ENCODE measurements around the gene TEX13B.

The TEX13B gene, protein sequence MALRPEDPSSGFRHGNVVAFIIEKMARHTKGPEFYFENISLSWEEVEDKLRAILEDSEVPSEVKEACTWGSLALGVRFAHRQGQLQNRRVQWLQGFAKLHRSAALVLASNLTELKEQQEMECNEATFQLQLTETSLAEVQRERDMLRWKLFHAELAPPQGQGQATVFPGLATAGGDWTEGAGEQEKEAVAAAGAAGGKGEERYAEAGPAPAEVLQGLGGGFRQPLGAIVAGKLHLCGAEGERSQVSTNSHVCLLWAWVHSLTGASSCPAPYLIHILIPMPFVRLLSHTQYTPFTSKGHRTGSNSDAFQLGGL

DNA sequence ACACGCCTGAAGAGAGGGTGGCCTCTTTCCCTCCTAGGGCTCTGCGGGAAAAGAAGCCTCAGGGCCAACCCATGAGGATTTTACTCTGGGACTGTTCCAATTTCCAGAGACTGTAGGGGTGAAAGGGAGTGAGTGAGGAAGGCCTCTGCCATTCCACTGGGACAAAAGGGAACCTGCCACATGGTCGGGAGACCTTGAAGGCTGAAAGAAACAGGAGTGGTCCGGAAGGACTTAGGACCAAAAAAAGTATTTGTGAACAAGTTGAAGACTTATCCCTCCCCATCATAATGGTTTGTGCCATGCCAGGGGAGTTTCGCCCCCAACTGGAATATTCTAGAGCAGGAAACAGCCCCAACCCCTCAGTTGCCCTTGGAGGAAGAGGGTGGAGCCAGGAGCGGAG lies at the start of gene TEX13B:
TEX13B (minus strand) TSS at position 15 of the 400 bp plus-strand sequence. CDS start 243 bp downstream, outside the sequence.
- ChIA-PET POLR2A (no interaction called here), CTCF (no interaction called here)
- TF ChIP-seq, protein P1, sequence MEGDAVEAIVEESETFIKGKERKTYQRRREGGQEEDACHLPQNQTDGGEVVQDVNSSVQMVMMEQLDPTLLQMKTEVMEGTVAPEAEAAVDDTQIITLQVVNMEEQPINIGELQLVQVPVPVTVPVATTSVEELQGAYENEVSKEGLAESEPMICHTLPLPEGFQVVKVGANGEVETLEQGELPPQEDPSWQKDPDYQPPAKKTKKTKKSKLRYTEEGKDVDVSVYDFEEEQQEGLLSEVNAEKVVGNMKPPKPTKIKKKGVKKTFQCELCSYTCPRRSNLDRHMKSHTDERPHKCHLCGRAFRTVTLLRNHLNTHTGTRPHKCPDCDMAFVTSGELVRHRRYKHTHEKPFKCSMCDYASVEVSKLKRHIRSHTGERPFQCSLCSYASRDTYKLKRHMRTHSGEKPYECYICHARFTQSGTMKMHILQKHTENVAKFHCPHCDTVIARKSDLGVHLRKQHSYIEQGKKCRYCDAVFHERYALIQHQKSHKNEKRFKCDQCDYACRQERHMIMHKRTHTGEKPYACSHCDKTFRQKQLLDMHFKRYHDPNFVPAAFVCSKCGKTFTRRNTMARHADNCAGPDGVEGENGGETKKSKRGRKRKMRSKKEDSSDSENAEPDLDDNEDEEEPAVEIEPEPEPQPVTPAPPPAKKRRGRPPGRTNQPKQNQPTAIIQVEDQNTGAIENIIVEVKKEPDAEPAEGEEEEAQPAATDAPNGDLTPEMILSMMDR (IDR thresholded peaks at IDR 0.05; ENCODE audit: control extremely low read depth, extremely low read depth, low read depth, missing control alignments): no peak
- no peak for DNase-seq (ENCODE audit: extremely low spot score)

DNA sequence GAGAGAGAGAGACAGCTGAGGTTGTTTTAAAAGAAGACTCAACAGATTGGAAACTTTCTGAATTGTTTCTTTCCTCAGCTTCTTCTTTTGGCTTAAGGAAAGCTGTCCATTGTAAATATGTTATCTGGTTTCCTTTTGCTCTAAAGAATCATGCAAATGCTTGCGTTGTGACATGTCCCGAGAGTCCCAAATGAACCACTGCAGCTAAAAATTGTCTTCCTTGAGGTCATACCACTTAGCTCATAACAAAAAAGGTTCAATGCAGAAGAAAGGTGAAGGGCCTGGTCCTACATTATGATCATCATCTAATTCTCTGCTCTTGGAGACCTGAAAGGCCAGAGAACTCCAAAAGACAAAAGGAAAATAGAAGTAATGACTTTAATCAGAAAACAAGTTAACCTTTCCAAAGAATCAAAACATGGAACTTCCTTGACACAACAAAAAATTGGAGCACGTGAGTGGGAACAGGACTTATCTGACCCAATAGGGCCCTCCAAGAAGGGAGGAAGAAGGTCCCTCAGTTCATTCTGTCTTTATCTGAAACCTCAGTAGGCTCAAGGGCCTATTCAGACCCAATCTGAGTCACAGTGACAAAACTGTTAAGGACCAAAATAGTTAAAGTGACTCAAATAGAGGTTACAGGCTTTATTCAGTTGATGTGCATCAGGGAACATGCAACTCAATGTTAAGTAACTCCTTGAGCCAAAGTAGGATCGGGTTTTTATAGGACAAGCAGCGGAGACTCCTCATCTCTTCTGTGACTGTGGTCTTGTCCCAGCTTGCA lies 48.0 kb upstream of the TEX13B start:
- CTCF ChIA-PET: interaction anchor here (1.0 kb wide), 2 partner anchors 9 to 10 kb away, joined by 3 read pairs; no protein-coding TSS in a partner anchor

DNA sequence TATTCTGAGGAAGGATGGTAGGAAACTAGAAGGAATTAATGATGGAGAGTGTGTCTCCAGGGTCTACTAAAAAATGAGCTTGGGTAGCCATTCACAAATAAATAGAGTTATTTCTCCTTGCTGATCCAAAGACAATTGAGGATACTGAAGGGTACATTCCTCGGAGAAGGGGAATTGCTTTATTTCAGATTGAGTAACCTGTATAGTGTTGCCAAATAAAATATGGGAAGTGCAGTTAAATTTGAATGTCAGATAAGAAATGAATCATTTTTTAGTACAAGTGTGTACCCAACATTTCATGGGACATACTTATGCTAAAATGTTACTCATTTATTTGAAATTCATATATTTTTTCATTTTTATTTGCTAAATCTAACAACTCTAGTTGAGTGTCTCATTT lies 46.7 kb upstream of the TEX13B start:
- POLR2A ChIA-PET: no interaction called here
- no peak for DNase-seq (ENCODE audit: extremely low spot score)
- TF ChIP-seq, protein P1 (IDR thresholded peaks at IDR 0.05; ENCODE audit: control extremely low read depth, extremely low read depth, low read depth, missing control alignments): no peak
- CTCF ChIA-PET: interaction anchor here (1.2 kb wide), 1 partner anchor 111 kb away, joined by 3 read pairs; no protein-coding TSS in a partner anchor

More for the DNA sequence above, 48.0 kb upstream of the TEX13B start:
- TF ChIP-seq, protein P1 (IDR thresholded peaks at IDR 0.05; ENCODE audit: control extremely low read depth, extremely low read depth, low read depth, missing control alignments): no peak
- POLR2A ChIA-PET: no interaction called here
- no peak for DNase-seq (ENCODE audit: extremely low spot score)

DNA sequence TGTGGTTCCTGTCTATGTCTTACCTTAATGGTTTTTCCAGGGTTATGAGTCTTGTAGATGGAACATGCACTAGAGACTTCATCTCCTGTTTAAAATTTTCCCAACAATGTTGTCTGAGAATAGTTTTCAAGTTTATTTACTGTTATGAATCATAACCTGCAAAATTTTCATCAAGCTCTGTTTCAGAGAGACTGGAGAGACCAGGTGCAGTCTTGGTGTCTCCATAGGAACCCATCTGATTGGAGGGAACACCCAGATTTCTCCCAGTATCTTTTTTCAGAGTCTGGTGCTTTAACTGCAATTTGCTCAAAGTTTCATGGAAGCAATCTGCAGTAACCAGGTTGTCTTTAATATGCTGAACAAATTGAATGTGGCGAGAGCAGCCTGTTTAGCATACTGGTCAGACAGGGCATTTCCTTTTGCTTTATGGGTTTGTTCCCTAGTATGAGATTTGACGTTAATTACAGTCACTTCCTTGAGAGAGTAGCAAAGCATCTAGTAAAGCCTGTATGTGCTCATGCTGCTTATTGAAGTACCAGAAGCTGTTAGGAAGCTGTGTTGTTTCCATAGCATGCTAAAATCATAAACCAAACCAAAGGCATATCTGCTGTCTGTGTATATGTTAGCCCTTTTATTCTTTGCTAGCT lies 43.9 kb upstream of the TEX13B start:
- CTCF ChIA-PET: interaction anchor here (1.2 to 1.5 kb wide), 2 partner anchors 25 to 45 kb away, joined by 3 read pairs; no protein-coding TSS in a partner anchor
- POLR2A ChIA-PET: no interaction called here
- DNase-seq (ENCODE audit: extremely low spot score): no peak
- TF ChIP-seq, protein P1 (IDR thresholded peaks at IDR 0.05; ENCODE audit: control extremely low read depth, extremely low read depth, low read depth, missing control alignments): no peak

DNA sequence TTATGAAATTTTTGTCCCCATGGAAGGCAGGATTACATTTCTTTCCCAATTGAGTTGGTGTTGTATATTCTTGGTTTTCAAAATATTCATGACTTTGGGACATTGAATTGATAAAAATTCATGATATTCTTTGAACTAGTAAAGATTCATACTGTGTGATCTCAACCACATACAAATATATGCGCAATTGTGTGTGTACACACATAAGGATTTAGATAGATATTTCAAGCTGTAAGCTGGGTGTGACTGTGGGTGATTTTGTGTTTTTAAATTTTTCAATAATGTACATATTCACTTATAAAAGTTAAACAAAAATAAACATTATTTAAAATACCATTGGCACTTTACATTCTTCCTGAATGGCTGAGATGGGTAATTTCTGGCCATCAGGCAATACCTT lies 43.2 kb upstream of the TEX13B start:
- DNase-seq (ENCODE audit: extremely low spot score): no peak
- ChIA-PET POLR2A (no interaction called here), CTCF (interaction anchor here (1.5 kb wide), 1 partner anchor 24 kb away, joined by 3 read pairs; no protein-coding TSS in a partner anchor)
- TF ChIP-seq, protein P1 (IDR thresholded peaks at IDR 0.05; ENCODE audit: control extremely low read depth, extremely low read depth, low read depth, missing control alignments): no peak

DNA sequence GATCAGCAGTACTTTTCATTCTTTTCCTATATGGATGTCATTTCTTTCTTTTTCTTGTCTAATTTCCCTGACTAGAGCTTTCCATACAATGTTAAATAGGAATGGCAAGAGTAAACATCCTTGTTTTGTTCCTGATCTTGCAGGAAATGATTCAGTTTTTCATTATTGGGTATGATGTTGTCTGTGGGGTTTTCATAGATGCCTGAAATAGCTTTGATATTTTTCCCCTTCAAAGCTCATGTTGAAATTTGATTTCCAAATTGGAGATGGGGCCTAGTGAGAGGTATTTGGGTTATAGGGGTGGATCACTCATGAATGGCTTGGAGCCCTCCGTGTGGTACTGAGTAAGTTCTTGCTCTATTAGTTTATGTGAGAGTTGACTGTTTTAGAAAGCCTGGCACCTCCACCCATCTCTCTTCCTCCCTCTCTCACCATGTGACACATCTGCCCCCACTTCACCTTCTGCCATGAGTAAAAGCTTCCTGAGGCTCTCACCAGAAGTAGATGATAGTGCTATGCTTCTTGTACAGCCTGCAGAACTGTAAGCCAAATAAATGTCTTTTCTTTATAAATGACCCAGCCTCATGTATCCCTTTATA lies 40.4 kb upstream of the TEX13B start:
- ChIA-PET CTCF (interaction anchor here (0.9 to 4.2 kb wide), 5 partner anchors 17 to 53 kb away, joined by 3 to 26 read pairs (median 5); no protein-coding TSS in a partner anchor), POLR2A (no interaction called here)
- DNase-seq (ENCODE audit: extremely low spot score): no peak
- TF ChIP-seq, protein P1 (IDR thresholded peaks at IDR 0.05; ENCODE audit: control extremely low read depth, extremely low read depth, low read depth, missing control alignments): no peak
